GM12801 (cell line): Measurements from ENCODE around the gene ADGRL3.

ENCODE experiments used
- CTCF ChIP-seq: IDR thresholded peaks from one replicate; pipeline ENCODE4 v1.5.1; 2011; ENCODE audit warnings: control low read depth; ENCODE audit not compliant: insufficient read length; ENCODE audit errors: extremely low read depth

The ADGRL3 gene

DNA sequence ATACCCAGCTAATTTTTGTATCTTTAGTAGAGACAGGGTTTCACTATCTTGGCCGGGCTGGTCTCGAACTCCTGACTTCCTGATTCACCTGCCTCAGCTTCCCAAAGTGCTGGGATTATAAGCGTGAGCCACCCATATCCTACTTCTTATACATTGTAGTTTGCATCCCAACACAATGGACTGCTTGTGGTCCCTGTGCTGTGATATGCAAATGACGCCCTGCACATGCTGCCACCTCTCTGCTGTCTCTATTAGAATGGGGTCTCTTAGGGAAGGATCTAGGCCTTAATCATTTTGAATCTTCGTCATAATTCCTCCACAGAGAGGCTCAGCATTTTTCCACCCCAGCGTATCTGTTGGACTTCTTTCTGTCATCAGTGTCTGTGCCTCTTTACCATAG lies 595.9 kb downstream of the ADGRL3 start:
- no peak for TF ChIP-seq CTCF

DNA sequence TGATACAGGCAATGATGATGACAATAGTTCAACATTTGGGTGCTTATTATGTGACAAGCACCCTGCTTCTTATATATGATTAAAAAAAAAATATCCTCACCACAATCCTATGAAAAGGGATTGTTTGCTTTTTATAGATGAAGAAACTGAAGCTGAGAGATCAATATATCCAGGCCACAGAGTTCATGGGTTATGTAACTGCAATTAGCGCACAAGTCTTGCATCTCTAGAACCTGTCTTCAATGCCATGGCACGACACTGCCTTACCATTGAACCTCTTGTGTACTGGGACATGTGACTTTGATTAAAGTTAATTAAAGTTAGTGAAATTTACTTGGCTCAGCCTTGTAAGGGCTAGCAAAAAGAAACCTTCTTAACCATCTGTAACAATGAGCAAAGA lies 599.7 kb downstream of the ADGRL3 start:
- no peak for TF ChIP-seq CTCF

GRCh38 chr4:61805227-61805626 lies 605.1 kb downstream of the ADGRL3 start:
- no peak for TF ChIP-seq CTCF

DNA sequence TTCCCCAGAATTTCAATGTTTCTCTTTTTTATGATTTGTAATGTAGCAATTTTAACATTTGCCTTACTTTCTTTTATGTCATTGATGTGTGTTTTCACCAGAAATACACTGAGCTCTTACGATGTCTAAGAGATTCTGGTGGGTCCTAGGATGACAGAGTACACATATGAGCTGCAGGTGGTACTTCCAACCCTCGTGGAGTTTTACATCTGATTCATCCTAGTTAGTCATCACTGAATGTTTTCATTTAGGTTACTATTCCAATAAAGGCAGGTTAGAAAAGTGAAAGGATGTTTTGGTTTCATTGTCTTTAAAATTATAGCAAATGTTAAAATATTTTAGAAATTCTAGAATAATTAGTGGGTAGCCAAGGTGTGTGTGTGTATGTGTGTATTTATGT lies 605.9 kb downstream of the ADGRL3 start:
- no peak for TF ChIP-seq CTCF

DNA sequence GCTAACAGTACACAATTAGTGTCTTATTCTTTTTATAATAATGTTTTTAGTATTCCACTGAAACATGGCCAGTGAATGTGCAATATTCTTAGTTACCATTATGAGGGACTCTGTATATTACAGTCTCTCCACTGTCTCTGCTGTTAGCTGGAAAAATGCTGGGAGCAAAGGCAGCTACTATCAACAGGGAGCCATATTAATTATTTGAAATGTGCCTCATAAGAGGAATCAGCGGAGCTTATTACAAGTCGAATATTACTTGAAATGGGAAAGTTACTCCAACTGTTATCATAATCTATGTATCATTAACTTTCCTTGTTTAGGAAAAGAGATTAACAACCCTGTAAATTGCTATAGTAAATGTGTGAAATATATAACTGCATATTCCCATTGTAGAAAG lies 612.0 kb downstream of the ADGRL3 start:
- no peak for TF ChIP-seq CTCF

DNA sequence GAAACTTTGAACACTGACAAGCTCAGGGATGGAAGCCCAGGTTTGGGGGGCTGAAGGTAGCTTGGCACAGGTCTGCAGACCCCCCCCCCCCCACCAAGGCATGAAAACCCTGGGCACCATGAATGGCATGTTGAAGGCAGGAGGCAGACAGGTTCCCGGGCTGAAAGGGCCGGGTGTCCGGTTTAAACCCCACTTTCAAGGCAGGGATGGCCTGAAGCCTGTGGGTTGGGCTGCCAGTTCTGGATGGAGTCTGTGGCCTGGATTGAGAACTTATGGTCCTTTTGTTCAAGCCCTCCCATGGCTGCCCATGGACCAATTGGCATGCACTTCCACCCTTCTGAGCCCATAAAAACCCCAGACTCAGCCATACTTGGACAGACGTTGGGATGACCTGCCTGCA lies 616.9 kb downstream of the ADGRL3 start:
- no peak for TF ChIP-seq CTCF

- no peak for TF ChIP-seq CTCF
Observed at GRCh38 chr4:61820136-61820535, 620.0 kb downstream of the ADGRL3 start.

DNA sequence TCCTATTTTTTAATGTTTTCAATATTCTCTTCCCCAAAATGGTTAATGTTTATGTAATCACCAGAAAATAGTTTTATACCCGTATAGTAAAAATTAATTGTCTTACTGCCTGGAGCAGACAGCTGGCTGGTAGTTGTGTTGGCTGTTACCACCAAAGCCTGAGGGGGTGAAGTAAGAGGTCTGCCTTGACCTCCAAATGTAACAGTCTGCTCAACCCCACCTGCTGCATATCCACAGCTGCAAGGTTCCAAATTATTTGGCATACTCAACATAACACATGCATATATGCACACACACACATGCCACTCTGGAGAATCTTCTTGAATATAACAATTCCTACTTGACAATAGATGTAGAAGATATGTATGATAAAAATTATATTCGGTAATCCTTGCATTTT lies 624.3 kb downstream of the ADGRL3 start:
- no peak for TF ChIP-seq CTCF
